DOHH2 (cell line): ENCODE measurements around the gene C9orf152.
"Not testable (repeated sequence)": the region's sequence is repeated elsewhere in the genome, so short reads cannot be mapped to it uniquely, and the experiment has no call there.

ENCODE experiments used
- H3F3A ChIP-seq: fragments of 200-600 bp; sonication (generic), shearing (Covaris generic); 2 replicates; pipeline ENCODE4 v1.6.0; 2016; ENCODE audit warnings: antibody characterized with exemption, mild to moderate bottlenecking; ENCODE audit not compliant: control insufficient read depth, insufficient read depth
- H3K27ac ChIP-seq: fragments of 200-600 bp; sonication (generic); 2 replicates; pipeline ENCODE4 v1.5.1; 2014; ENCODE audit warnings: low read depth, mild to moderate bottlenecking, low read length, moderate library complexity
- H3K27me3 ChIP-seq: fragments of 200-600 bp; sonication (generic); 2 replicates; pipeline ENCODE4 v1.6.1; 2014; ENCODE audit warnings: mild to moderate bottlenecking, low read length, mixed read lengths; ENCODE audit not compliant: control insufficient read depth
- H3K36me3 ChIP-seq: fragments of 200-600 bp; sonication (generic); 2 replicates; pipeline ENCODE4 v1.6.1; 2014; ENCODE audit warnings: mild to moderate bottlenecking, low read length, moderate library complexity, mixed read lengths; ENCODE audit not compliant: control insufficient read depth
- H3K4me1 ChIP-seq: fragments of 200-600 bp; sonication (generic); 2 replicates; pipeline ENCODE4 v1.6.1; 2014; ENCODE audit warnings: mild to moderate bottlenecking, low read length, mixed read lengths; ENCODE audit not compliant: control insufficient read depth
- H3K4me2 ChIP-seq: fragments of 200-600 bp; sonication (generic); 2 replicates; pipeline ENCODE4 v1.6.0; 2014; ENCODE audit warnings: mild to moderate bottlenecking, low read length, moderate library complexity
- H3K4me3 ChIP-seq: fragments of 200-600 bp; sonication (generic); 2 replicates; pipeline ENCODE4 v1.5.1; 2014; ENCODE audit warnings: mild to moderate bottlenecking, low read length, mixed read lengths
- H3K79me2 ChIP-seq: fragments of 200-600 bp; sonication (generic); 2 replicates; pipeline ENCODE4 v1.6.1; 2014; ENCODE audit warnings: mild to moderate bottlenecking, low read length, mixed read lengths; ENCODE audit not compliant: control insufficient read depth
- H3K9me2 ChIP-seq: fragments of 200-600 bp; sonication (generic); replicated peaks from 2 replicates; pipeline ENCODE4 v1.6.1; 2014; ENCODE audit warnings: mild to moderate bottlenecking, low read length, mixed read lengths; ENCODE audit not compliant: control insufficient read depth
- H3K9me3 ChIP-seq: fragments of 200-600 bp; sonication (generic); 2 replicates; pipeline ENCODE4 v1.6.1; 2014; ENCODE audit warnings: antibody characterized with exemption, low read length, mixed read lengths; ENCODE audit not compliant: control insufficient read depth, insufficient read depth
- H4K20me1 ChIP-seq: fragments of 200-600 bp; sonication (generic); 2 replicates; pipeline ENCODE4 v1.6.0; 2014; ENCODE audit warnings: low read depth, mild to moderate bottlenecking, antibody characterized with exemption, low read length, moderate library complexity; ENCODE audit not compliant: control insufficient read depth, insufficient read depth
- CTCF ChIP-seq: fragments of 200-600 bp; sonication (generic); IDR thresholded peaks from one replicate; pipeline ENCODE4 v1.5.1; 2014; ENCODE audit warnings: antibody characterized with exemption, mild to moderate bottlenecking, low read depth, low read length; ENCODE audit not compliant: poor library complexity, severe bottlenecking
- EZH2phosphoT487 ChIP-seq: fragments of 200-600 bp; sonication (generic); IDR thresholded peaks from 2 replicates; pipeline ENCODE4 v1.6.1; 2017; ENCODE audit warnings: borderline replicate concordance, mild to moderate bottlenecking, antibody characterized with exemption, low read length, moderate library complexity, mixed read lengths

The C9orf152 gene

GRCh38 chr9:110207071-110207641, 803 bp downstream of the C9orf152 start:
- H3K27me3 ChIP-seq, result peaks cover 18% of the 10 kb centered on the region
- no peak overlapping the region for H3K4me3 ChIP-seq
- no peak for TF ChIP-seq EZH2phosphoT487
- TF ChIP-seq CTCF, result no peak
- no peaks in the 10 kb centered on the region for H4K20me1 ChIP-seq
- H3F3A ChIP-seq, result no peaks in the 10 kb centered on the region
- no peaks in the 10 kb centered on the region for H3K4me1 ChIP-seq
- no peak overlapping the region for H3K4me2 ChIP-seq
- H3K9me2 ChIP-seq, result no peaks in the 10 kb centered on the region
- H3K27ac ChIP-seq, result no peak overlapping the region
- H3K79me2 ChIP-seq, result no peaks in the 10 kb centered on the region
- no peaks in the 10 kb centered on the region for H3K36me3 ChIP-seq
- no peaks in the 10 kb centered on the region for H3K9me3 ChIP-seq

DNA sequence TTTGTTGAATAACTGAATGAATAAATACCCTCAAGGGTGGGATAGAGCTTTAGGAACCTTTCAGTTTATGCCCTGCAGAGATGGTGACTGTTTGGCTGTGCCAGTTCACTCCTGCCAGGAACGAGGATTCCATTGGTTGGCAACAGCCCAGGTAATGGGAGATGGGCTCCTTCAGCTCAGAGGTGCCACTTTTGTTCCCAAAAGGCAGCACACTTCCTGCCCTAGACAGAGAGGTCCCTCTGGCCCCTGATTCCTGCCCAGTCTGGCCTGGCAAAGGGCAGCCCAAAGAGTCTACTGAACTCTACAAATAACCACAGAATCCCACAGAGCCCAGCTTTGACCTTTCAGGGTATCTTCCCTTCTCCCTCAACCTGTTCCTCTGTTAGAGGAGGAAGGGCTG, 1.6 kb downstream of the C9orf152 start:
- TF ChIP-seq CTCF, result no peak
- TF ChIP-seq EZH2phosphoT487, result no peak
- Histone ChIP-seq H4K20me1 (no peaks in the 10 kb centered on the region), H3F3A (no peaks in the 10 kb centered on the region), H3K4me2 (no peak overlapping the region), H3K79me2 (no peaks in the 10 kb centered on the region), H3K4me3 (no peak overlapping the region), H3K27me3 (peaks cover 18% of the 10 kb centered on the region), H3K9me2 (no peaks in the 10 kb centered on the region), H3K36me3 (no peaks in the 10 kb centered on the region), H3K4me1 (no peaks in the 10 kb centered on the region), H3K27ac (no peak overlapping the region), H3K9me3 (no peaks in the 10 kb centered on the region)

GRCh38 chr9:110205612-110206011, 2.3 kb downstream of the C9orf152 start:
- not testable (repeated sequence) for H4K20me1 ChIP-seq, H3F3A ChIP-seq, H3K9me2 ChIP-seq, H3K79me2 ChIP-seq, H3K4me2 ChIP-seq, H3K36me3 ChIP-seq, H3K27ac ChIP-seq, H3K9me3 ChIP-seq, H3K4me1 ChIP-seq, H3K4me3 ChIP-seq
- peaks cover 15% of the 10 kb centered on the region for H3K27me3 ChIP-seq

- Histone ChIP-seq H3K27me3 (peaks cover 15% of the 10 kb centered on the region), H3K36me3 (no peaks in the 10 kb centered on the region), H3K79me2 (no peaks in the 10 kb centered on the region), H3F3A (no peaks in the 10 kb centered on the region), H3K27ac (no peak overlapping the region), H3K9me3 (no peaks in the 10 kb centered on the region), H3K9me2 (no peaks in the 10 kb centered on the region), H4K20me1 (no peaks in the 10 kb centered on the region), H3K4me2 (no peak overlapping the region), H3K4me1 (no peaks in the 10 kb centered on the region), H3K4me3 (no peak overlapping the region)
- TF ChIP-seq CTCF (no peak), EZH2phosphoT487 (no peak)
Observed at GRCh38 chr9:110202232-110202631, 5.7 kb downstream of the C9orf152 start.
